Cardiac muscle cell (in vitro differentiated cells and primary cell): ENCODE results near the gene IGLL1. TPM values are rescaled to one million over a fixed set of nuclear protein-coding genes. Genes with fewer than 3 reads are reported as not detected.
A peak's percentile ranks its signal among the peaks of the same experiment; 100 is the strongest.

Source experiments
- DNase-seq, 2 donors: peaks; one replicate each; pipeline versions ENCODE4 v3.0.0 to v3.0.0-alpha.2; 2010 to 2017; ENCODE audit warnings: low read depth in 1 of 2, low spot score in 1 of 2
- H3K27ac ChIP-seq: fragments of 200-600 bp; sonication (generic); 2 replicates; pipeline ENCODE4 v1.5.1; 2016
- H3K27me3 ChIP-seq: fragments of 200-600 bp; sonication (generic); 2 replicates; pipeline ENCODE4 v1.6.0; 2016; ENCODE audit warnings: control low read depth
- H3K36me3 ChIP-seq: fragments of 200-600 bp; sonication (generic); 2 replicates; pipeline ENCODE4 v1.5.1; 2016; ENCODE audit warnings: control low read depth
- H3K4me1 ChIP-seq: fragments of 200-600 bp; sonication (generic); 2 replicates; pipeline ENCODE4 v1.8.1; 2017; ENCODE audit warnings: low read depth, mild to moderate bottlenecking, mixed run types
- H3K4me3 ChIP-seq: fragments of 200-600 bp; sonication (generic); 2 replicates; pipeline ENCODE4 v1.5.1; 2016; ENCODE audit warnings: mild to moderate bottlenecking
- H3K9me3 ChIP-seq: fragments of 200-600 bp; sonication (generic); 2 replicates; pipeline ENCODE4 v1.5.1; 2017; ENCODE audit warnings: low read depth, mild to moderate bottlenecking, control low read depth
- polyA plus RNA-seq: library from polyadenylated mRNA; unstranded; fragments of >200 nt; fragmentation: Nextera tagmentation; extraction: Ambion mirVana; gene quantifications from 2 replicates; pipeline ENCODE4 v1.2.1, GENCODE V29; 2016
- total RNA-seq: library from RNA; depleted of rRNA; stranded (reverse); fragments of >200 nt; gene quantifications from 2 replicates; pipeline ENCODE4 v1.2.3, GENCODE V29; 2016
- TF ChIP-seq, protein P1 (sequence below): IDR thresholded peaks from 2 replicates; pipeline ENCODE4 v1.5.1; 2012; ENCODE audit warnings: low read depth, mild to moderate bottlenecking, low read length

IGLL1 gene
- total and polyA plus RNA-seq, 2 experiments from 2014 or later = not detected

DNA sequence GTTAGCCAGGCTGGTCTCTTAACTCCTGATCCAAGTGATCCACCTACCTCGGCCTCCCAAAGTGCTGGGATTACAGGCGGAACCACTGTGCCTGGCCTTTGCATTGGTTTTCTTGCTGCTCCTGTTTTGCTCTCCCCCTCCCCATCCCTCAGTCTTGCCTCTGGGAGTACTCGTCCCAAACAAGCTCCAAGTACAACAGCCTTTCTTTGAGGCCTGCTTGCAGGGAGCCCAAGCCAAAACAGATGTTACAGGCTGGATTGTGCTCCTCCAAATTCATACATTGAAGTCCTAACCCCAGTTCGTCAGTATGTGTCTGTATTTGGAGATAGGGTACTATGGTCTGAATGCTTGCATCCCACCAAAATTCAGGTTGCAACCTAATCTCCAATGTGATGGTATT, 8.6 kb downstream of the IGLL1 start:
- H3K27me3 ChIP-seq = no peaks in the 10 kb centered on the region
- DNase-seq = no peak
- no peak overlapping the region for H3K4me3 ChIP-seq
- H3K27ac ChIP-seq = no peak overlapping the region
- TF ChIP-seq, protein P1, sequence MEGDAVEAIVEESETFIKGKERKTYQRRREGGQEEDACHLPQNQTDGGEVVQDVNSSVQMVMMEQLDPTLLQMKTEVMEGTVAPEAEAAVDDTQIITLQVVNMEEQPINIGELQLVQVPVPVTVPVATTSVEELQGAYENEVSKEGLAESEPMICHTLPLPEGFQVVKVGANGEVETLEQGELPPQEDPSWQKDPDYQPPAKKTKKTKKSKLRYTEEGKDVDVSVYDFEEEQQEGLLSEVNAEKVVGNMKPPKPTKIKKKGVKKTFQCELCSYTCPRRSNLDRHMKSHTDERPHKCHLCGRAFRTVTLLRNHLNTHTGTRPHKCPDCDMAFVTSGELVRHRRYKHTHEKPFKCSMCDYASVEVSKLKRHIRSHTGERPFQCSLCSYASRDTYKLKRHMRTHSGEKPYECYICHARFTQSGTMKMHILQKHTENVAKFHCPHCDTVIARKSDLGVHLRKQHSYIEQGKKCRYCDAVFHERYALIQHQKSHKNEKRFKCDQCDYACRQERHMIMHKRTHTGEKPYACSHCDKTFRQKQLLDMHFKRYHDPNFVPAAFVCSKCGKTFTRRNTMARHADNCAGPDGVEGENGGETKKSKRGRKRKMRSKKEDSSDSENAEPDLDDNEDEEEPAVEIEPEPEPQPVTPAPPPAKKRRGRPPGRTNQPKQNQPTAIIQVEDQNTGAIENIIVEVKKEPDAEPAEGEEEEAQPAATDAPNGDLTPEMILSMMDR = no peak
- H3K9me3 ChIP-seq = no peaks in the 10 kb centered on the region
- H3K36me3 ChIP-seq = no peaks in the 10 kb centered on the region
- H3K4me1 ChIP-seq = no peaks in the 10 kb centered on the region

DNA sequence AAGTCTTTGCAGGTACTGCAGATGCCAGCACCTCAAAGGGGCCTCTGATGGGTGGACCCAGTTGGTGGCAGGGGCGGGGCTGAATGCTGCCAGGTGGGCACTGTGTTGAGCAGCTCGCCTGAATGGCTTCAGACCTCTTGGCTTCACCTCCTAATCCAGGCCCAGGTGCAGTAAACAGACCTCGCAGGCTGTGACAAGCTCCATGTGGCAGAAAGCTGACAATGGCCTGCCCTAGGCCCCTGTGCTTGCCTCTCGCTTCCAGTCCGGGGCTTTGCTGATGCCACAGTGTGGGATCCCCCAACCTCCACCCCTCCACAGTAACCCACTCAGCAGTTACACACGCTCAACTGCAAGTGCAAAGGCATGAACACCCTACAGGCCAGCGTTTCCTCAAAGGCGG, 9.4 kb downstream of the IGLL1 start:
- Histone ChIP-seq H3K27ac (no peak overlapping the region), H3K4me1 (no peaks in the 10 kb centered on the region), H3K4me3 (no peak overlapping the region), H3K27me3 (no peaks in the 10 kb centered on the region), H3K9me3 (no peaks in the 10 kb centered on the region), H3K36me3 (no peaks in the 10 kb centered on the region)
- no peak for DNase-seq
- TF ChIP-seq, protein P1 = no peak

DNA sequence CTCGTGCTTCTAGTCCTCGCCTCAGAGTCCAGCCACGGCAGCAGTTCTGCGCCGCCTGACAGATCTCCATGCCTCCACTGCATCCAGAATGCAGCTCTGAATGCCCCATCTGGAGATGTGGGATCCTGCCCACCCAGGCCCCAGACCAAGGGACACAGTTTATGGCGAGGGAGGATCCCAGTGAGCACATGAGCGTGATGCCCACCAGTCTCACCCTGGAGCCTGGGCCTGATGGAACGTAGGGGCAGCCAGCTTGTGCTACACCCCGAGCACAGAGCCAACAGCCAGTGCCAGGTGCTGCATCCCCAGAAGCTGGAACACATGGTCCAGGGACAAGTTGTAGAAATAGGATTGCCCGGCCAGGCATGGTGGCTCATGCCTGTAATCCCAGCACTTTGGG, 10.4 kb downstream of the IGLL1 start:
- H3K9me3 ChIP-seq = no peaks in the 10 kb centered on the region
- H3K4me3 ChIP-seq = no peak overlapping the region
- no peaks in the 10 kb centered on the region for H3K27me3 ChIP-seq
- H3K36me3 ChIP-seq = no peaks in the 10 kb centered on the region
- TF ChIP-seq, protein P1 = no peak
- no peak for DNase-seq
- H3K4me1 ChIP-seq = no peaks in the 10 kb centered on the region
- no peak overlapping the region for H3K27ac ChIP-seq

DNA sequence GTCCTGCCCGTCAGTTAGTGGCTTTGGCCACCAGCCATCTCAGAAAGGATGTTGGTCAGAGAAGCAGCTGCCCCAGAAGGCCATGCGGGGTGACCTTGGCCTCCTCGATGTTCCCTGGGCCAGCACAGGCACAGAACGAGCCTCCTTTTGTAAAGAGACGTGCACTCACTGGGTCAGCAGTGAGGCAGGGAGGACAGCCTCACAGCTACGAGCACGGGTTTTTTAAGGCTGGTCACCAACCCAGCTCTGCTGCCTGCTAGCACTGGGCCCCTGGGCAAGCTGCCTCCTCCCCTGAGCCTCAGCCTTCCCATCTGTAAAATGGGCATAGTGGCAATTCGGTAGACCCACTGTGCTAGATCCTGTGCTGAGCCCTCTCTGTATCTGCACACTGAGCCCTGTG, 10.8 kb downstream of the IGLL1 start:
- DNase-seq = no peak
- H3K4me1 ChIP-seq = no peaks in the 10 kb centered on the region
- no peak overlapping the region for H3K27ac ChIP-seq
- no peaks in the 10 kb centered on the region for H3K27me3 ChIP-seq
- no peaks in the 10 kb centered on the region for H3K36me3 ChIP-seq
- no peaks in the 10 kb centered on the region for H3K9me3 ChIP-seq
- H3K4me3 ChIP-seq = no peak overlapping the region
- TF ChIP-seq, protein P1 = no peak

DNA sequence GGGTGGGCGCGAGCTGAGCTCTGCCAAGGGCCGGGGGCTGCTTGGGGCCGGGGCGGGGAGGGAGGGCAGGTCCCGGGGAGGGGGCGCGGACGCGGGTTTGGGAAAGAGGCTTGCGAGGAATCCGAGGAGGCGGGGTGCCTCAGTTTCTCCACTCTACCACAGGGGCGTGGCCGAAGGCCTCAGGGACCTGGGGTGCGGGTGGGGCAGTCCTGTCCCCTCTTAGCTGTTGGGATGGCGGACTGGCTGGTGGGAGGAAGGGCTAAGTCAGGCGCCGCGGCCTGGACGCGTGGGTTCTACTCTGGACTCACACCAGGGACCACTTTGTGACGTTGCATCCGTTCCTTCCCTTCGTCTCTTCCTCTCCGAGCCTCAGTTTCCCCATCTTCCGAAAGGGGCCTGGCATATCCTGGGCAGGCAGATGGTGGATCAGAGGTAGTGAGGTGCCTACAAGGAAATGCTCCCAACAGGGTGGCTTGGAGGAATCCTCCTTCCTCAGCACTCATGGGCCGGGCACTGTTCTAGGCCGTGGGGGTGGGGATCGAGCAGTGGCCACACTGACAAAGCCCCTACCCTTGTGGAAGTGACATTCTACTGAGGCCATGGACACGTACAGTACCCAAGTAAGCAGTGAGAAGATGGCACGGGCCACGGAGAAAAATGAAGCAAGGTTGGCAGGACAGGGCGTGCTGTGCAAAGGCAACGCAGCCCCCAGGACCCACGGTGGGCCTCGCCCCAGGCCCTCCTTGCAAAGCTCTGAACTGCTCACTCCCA, 13.2 kb downstream of the IGLL1 start:
- H3K4me1 ChIP-seq = no peaks in the 10 kb centered on the region
- no peak for DNase-seq
- no peak overlapping the region for H3K27ac ChIP-seq
- TF ChIP-seq, protein P1 = no peak
- H3K27me3 ChIP-seq = no peaks in the 10 kb centered on the region
- H3K4me3 ChIP-seq = peak overlapping the region; percentile 35
- H3K9me3 ChIP-seq = no peaks in the 10 kb centered on the region
- no peaks in the 10 kb centered on the region for H3K36me3 ChIP-seq
